Activated B cell treated with CpG ODN at 0.5 μM for 24 hours (primary cell): ENCODE data around the gene NR6A1. TPM values are rescaled to one million over a fixed set of nuclear protein-coding genes. Genes with fewer than 3 reads are reported as not detected.

Source experiments
- ATAC-seq: fragments of 200-7000 bp; cut with Tn5 transposase; one replicate; pipeline ENCODE4 v1.10.0; 2021; ENCODE audit warnings: low read depth, mild to moderate bottlenecking, moderate library complexity
- CTCF ChIA-PET: fragments of 350-600 bp; sonication (Branson Sonifier 250); formaldehyde crosslinking; loops from one replicate; lab custom pipeline; 2021; ENCODE audit warnings: antibody characterized with exemption; lab: Charles Lee
- POLR2A ChIA-PET: fragments of 350-600 bp; sonication (Branson Sonifier 250); formaldehyde crosslinking; loops from one replicate; lab custom pipeline; 2021; ENCODE audit warnings: antibody characterized with exemption; lab: Charles Lee
- DNase-seq: peaks from one replicate; pipeline ENCODE4 v3.0.0; 2022
- H3K27ac Mint-ChIP-seq: one replicate; pipeline ENCODE4 v1.8.0; 2020; ENCODE audit warnings: mixed read lengths
- H3K27me3 Mint-ChIP-seq: one replicate; pipeline ENCODE4 v1.8.0; 2021; ENCODE audit warnings: mixed read lengths
- H3K36me3 Mint-ChIP-seq: one replicate; pipeline ENCODE4 v1.8.0; 2021; ENCODE audit warnings: low read depth, mixed read lengths
- H3K4me1 Mint-ChIP-seq: one replicate; pipeline ENCODE4 v1.8.0; 2021; ENCODE audit warnings: mixed read lengths
- H3K4me3 Mint-ChIP-seq: one replicate; pipeline ENCODE4 v1.8.0; 2020; ENCODE audit warnings: mild to moderate bottlenecking, mixed read lengths
- H3K9me3 Mint-ChIP-seq: one replicate; pipeline ENCODE4 v1.8.0; 2020; ENCODE audit warnings: mixed read lengths
- CTCF ChIP-seq: fragments of 200-600 bp; IDR thresholded peaks from one replicate; pipeline ENCODE4 v1.8.0; 2022; ENCODE audit warnings: antibody characterized with exemption, mild to moderate bottlenecking
- intact Hi-C: fragments of 100-400 bp; cut with micrococcal nuclease; formaldehyde crosslinking; loops from one replicate; pipeline ENCODE4 v1.15.1; 2024
- total RNA-seq: library from RNA; stranded (reverse); gene quantifications from 2 replicates; pipeline ENCODE4 v1.2.3, GENCODE V29; 2022

Gene NR6A1
- total RNA-seq, 1 donor from 2014 or later, result 3.1 TPM

- Mint-ChIP-seq H3K27me3 (no peaks in the 10 kb centered on the region), H3K36me3 (peaks cover 3% of the 10 kb centered on the region), H3K9me3 (no peaks in the 10 kb centered on the region), H3K4me3 (peak overlapping the region; percentile 91), H3K4me1 (peaks cover 29% of the 10 kb centered on the region), H3K27ac (peak overlapping the region; percentile 75)
- TF ChIP-seq CTCF, result no peak
- ATAC-seq, result peak; percentile 93
- intact Hi-C loops, result no loop called here
- peak; percentile 20 for DNase-seq
- CTCF ChIA-PET, result interaction anchor here (1.3 to 1.4 kb wide), 2 partner anchors 35 to 40 kb away, joined by 3 read pairs; no protein-coding TSS in a partner anchor
- POLR2A ChIA-PET, result interaction anchor here (0.7 kb wide), 3 partner anchors 142 to 994 kb away, joined by 3 to 4 read pairs (median 3); no protein-coding TSS in a partner anchor
Measured at GRCh38 chr9:124658165-124659017, 112.7 kb downstream of the NR6A1 start.

- Mint-ChIP-seq H3K9me3 (no peaks in the 10 kb centered on the region), H3K27ac (peak overlapping the region; percentile 75), H3K4me1 (peaks cover 29% of the 10 kb centered on the region), H3K4me3 (no peak overlapping the region), H3K36me3 (peaks cover 3% of the 10 kb centered on the region), H3K27me3 (no peaks in the 10 kb centered on the region)
- ChIA-PET CTCF (interaction anchor here (1.4 kb wide), 1 partner anchor 39 kb away, joined by 3 read pairs; no protein-coding TSS in a partner anchor), POLR2A (no interaction called here)
- no peak for TF ChIP-seq CTCF
- DNase-seq (no peak), ATAC-seq (no peak)
- intact Hi-C loops, result no loop called here
Measured at GRCh38 chr9:124657516-124657915, 113.6 kb downstream of the NR6A1 start.

GRCh38 chr9:124654431-124654830 lies 116.7 kb downstream of the NR6A1 start:
- Mint-ChIP-seq H3K27ac (no peak overlapping the region), H3K9me3 (no peaks in the 10 kb centered on the region), H3K27me3 (no peaks in the 10 kb centered on the region), H3K4me1 (peaks cover 19% of the 10 kb centered on the region), H3K4me3 (no peak overlapping the region), H3K36me3 (peaks cover 3% of the 10 kb centered on the region)
- DNase-seq (no peak), ATAC-seq (no peak)
- no peak for TF ChIP-seq CTCF
- ChIA-PET CTCF (interaction anchor here (1.0 kb wide), 1 partner anchor 37 kb away, joined by 3 read pairs; no protein-coding TSS in a partner anchor), POLR2A (no interaction called here)
- intact Hi-C loops, result no loop called here

GRCh38 chr9:124652615-124653393 lies 118.3 kb downstream of the NR6A1 start:
- intact Hi-C loops, result no loop called here
- peaks cover 2% of the 10 kb centered on the region for H3K4me1 Mint-ChIP-seq
- TF ChIP-seq CTCF, result no peak
- no peak overlapping the region for H3K4me3 Mint-ChIP-seq
- CTCF ChIA-PET, result no interaction called here
- ATAC-seq (no peak), DNase-seq (no peak)
- H3K9me3 Mint-ChIP-seq, result no peaks in the 10 kb centered on the region
- no peak overlapping the region for H3K27ac Mint-ChIP-seq
- H3K36me3 Mint-ChIP-seq, result no peaks in the 10 kb centered on the region
- POLR2A ChIA-PET, result no interaction called here
- H3K27me3 Mint-ChIP-seq, result no peaks in the 10 kb centered on the region

DNA sequence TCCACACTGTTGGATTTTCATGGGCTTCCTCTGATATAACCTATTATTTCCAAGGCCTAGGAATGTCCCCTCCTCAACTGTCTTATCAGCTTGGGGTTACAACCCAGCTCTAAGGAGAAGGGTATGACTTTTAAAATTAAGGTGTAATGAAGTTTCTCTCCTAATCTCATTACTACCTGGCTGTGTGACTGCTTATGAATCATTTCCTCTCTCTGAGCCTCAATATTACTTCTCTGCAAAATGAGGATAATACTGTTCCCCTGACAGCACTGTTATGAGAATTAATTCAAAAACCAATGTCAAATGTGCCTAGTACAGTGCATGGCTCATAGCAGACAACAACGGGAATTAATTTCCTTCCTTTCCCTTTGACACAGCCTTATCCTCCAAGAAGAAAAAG lies 118.9 kb downstream of the NR6A1 start:
- ChIA-PET POLR2A (no interaction called here), CTCF (no interaction called here)
- Mint-ChIP-seq H3K36me3 (no peaks in the 10 kb centered on the region), H3K4me1 (no peaks in the 10 kb centered on the region), H3K9me3 (no peaks in the 10 kb centered on the region), H3K27me3 (no peaks in the 10 kb centered on the region), H3K27ac (no peak overlapping the region), H3K4me3 (no peak overlapping the region)
- DNase-seq, result no peak
- intact Hi-C loops, result no loop called here
- no peak for ATAC-seq
- no peak for TF ChIP-seq CTCF
